Stimulated activated CD4-positive, alpha-beta T cell treated with anti-CD3 and anti-CD28 coated beads, Interleukin-15, amount 100 ng/mL, for 48 hours (primary cell): Measurements from ENCODE around the gene MRPS23.
A peak's percentile ranks its signal among the peaks of the same experiment; 100 is the strongest.

Source experiments
- DNase-seq, 2 donors: peaks; one replicate each; pipeline ENCODE4 v3.0.0-alpha.2; 2020; ENCODE audit warnings: low read depth in 2 of 2

Gene MRPS23

DNA sequence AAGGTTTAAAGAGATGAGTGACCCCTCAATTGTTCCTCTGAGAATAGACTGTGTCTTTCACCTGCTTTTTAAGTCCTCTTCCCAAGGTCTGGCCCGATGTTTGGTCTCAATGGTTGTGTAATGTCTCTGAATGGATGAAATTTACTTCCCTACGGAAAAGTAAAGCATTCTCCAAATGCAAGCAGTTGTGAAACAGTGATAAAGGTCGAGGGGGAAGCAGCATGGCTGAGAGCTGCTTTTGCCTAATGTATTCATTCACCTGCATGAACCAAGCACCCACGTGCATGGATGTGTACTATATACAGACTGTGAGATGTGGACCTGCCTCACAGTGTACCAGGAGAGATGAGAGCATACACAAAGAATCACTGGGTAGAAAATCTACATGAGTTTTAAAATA, 11.4 kb downstream of the MRPS23 start:
- DNase-seq = no peak

DNA sequence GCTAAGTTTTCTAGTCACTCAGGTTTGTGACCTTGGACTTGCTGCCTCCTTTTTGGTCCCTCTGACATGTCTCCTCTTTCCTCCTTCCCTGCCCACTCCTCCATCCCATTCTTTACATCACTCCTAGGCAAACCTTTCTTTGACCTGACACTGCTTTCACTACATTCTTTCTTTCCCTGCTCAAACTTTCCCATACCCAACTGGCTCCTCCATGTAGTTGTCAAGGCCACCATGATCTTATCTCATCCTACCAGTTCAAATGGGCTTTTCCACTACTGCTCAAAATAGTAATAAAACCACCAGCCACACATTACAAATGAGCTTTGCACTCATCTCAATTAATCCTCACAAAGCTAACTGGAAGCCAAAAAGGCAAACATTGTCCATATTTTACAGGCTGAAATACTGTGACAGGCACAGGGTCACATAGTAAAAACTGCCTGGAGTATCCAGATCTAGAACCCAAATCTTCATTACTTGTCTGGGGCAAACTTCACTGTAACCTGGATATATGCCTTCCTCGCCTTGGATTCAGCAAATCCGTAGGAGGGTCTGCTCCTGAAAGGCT, 14.4 kb downstream of the MRPS23 start:
- no peak for DNase-seq

DNA sequence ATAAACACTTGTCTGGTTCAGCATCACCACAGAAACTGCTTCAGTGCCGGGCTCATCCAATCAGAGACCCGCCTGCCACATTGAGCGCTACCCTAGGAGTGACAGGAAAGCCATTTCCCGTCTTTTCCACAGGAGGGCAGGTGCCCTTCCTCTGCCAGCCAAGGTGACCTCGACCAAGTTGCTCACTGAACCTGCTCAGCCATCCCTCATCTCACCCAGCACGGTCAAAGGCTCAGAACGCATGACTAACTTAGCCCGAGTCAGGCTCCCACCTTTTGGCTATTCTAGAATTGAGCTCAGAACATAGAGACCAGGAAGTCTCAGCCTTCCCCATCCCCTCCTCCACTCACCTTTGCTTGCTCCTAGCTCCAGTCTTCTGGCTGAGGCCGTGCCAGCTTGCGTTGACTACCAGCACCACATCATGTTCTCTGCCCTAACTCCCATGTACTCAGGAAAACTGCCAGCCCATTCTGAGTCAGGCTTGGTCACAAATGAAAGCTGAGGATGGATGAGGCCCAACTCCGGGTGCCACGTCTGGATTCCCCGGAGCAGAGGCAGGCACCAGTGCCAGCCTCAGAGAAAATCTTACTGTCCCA, 15.6 kb downstream of the MRPS23 start:
- DNase-seq = no peak

DNA sequence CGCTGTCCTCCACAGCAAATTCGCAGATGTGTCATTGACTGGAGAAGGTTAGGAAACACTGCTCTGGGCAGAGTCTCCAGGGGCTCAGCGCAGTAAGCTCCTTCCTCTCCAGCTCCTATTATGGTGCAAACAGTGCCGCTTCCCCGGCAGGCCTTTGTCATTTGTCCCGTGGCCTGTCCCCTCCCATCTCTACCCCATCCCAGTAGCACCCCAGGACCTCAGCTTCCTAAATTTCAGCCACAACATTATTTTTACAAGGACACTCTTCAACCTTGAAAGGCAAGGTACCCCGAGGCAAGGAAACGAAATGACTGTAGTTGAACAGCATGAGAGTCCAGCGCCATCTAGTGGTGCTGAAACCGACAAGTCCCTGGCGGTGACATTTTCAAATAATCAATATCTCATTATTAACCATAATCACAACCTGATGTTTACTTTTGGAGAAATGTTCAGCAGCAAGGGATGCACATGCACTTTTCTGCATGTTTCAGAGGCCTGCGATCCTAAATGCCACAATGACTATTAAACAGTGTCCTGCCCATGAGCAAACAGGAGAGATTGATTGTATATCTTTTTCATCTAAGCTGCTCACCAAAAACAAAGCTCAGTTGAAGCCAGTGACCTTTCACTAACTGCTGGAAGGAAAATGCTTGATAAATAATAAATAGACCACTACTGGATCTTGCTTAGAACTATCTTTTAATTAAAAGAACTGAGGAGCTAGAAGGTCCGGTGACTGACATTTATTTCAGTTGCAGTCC, 16.5 kb downstream of the MRPS23 start:
- DNase-seq = peak; percentile 33 to 65

DNA sequence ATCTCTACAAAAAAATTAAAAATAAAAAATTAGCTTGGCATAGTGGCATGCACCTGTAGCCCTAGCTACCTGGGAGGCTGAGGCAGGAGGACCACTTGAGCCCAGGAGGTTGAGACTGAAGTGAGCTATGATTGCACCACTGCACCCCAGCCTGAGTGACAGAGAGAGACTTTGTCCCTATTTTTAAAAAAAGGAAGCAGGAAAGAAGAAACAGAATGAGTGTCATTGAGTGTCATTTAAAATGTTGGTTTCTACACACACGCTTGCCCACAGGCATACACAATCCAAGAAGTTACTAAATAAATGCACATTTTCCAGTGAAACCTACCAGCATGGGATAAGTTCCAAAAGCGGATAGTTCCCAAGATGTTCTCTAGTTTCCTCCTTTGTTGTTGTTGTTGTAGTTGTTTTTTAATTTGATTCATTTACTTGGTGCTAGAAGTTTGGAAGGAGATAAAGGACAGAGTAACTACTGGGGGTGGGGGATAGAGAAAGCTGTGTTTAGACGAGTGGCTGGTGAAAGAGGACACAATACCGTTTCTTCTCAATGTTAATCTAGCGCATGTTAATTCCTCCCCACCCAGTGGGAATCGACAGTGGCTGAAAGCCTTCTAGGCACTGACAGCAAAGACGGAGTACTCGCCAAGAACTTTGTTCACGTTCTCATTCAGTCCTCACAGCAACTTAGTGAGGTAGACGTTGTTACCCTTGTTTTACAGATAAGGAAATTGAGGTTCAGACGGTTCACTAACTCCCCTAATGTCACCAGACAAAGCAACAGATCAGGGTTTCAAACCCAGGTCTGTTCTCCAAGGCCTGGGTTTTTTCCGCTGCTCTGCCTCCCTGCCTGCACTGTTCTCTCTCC, 17.3 kb downstream of the MRPS23 start:
- DNase-seq = no peak

DNA sequence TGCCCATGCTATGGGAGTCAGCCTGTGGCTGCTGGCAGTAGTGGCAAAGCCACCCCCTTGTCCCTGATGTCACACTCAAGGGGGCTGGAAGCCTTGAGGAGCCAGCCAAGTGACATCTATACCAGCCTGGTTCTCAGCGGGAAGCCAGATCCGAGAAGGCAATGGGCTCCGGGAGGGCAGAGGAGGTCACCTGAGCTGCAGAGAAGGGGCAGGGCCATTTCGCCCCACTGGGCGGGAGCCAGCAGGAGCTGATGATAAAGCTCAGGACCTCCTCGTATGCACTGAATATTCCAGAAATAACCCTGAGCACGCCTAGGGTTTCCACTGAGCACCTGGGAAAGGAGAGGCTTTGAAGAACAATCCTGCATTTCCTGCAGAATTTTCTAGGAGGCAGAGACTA, 19.0 kb downstream of the MRPS23 start:
- DNase-seq = no peak

DNA sequence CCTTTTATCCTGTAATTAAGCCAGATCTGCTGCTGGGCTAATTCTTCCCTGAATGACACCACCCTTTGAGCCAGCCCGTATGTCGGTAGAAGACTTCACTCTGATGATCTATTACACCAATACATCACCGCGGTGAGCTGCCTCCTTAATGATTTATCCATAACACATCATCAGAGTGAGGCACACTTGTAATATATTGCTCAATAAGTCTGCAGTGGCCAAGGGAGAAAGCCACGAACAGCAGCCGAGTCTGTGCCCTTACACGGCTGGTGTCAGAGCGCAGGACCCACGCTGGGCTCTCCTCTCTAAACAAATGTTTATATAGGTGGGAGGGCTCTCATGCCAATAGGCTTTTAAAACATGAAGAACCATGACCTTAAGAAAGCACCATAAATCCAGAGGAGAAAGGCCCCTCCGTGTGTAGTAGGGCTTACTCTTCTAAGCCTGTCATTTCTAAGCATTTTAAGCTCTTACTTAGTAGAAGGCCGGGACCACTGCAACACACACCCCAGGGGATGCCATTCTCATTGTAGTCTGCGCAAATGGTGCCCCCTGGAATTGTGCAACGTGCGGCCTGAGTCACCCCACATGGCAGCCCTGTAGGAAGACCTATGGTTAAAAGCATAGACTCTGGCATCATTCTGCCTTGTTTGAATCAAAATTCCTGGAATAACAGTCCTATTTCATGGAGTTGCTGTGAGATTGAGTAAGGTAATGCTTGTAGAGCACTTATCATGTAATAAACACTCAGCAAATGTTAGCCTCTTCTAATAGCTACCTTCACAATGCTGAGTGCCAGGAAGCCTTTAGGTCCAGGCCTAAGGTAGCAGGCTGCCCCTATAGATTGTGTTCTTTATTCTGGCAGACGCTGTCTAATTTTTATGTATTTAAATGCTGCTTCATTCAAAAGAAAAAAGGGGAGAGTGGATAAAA, 26.1 kb downstream of the MRPS23 start:
- DNase-seq = no peak

DNA sequence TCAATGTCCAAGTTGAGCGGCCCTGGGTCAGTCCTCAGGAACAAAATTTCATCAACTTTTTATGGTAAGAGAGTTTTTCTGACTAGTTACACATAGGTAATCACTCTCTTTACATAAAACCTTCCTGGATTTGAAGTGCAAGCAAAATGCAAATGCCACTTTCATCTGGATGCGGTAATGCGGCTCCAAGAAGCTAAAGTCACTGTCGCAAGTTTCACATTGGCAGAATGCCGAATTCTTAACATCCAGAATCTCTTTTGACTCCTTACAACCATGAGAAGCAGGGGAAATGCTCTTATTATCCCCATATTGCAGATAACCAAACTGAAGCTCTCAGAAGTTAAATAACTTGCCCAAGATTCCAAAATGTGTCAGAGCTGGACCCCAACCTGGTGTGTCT, 30.0 kb downstream of the MRPS23 start:
- no peak for DNase-seq

DNA sequence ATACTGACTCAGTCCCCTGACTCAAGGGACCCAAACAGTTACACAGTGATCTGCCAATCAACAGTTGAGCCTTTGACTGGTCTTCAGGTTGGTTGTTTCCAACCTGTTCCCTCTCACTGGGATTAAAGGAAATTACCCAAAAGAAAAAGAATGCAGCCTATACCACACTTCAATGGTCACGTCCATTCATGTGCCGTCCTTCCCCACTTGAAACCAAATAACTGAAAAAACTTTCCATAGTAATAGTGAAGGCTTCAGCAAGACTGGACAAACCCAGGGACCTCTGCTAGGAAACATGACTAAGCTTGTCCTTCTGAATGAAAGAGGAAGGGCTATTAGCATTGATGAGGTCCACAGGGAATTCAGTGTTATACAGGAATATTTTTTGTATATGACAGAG, 30.6 kb downstream of the MRPS23 start:
- no peak for DNase-seq

DNA sequence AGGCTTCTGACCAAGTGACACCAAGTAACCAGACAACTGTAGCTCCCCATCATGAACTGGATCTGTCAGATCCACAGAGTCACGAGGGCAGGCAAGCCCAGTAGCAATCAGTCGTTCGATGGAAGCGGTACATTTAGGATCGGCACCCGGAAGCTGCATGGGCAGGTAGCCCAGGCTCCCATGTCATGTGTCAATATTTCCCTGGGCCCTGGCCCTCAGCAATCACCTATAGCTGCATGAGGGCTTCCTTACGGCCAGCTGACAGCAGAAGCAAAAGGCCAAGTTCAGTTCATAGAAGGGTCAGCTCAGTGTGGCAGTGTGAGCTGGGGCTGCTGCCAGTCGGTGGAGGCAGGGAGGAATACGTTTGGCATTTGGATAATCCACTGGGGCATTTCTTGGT, 31.8 kb downstream of the MRPS23 start:
- no peak for DNase-seq

DNA sequence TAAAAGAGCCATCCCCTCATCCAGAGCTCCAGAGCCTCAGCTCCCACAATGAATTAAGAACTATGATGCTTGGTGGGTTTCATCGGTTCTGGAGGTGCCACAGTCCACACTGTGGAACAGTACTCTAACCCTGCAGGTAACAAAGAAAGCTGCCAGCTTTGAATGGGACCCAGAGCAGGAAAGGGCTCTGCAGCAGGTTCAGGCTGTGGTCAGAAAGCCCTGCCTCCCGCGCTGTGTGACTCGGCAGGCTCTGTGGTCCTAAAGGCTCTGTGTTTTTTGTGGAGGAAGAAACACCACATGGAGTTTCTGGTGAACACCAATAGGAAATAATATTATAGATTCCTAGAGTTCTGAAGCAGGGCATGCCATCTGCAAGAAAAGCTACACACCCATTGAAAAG, 32.5 kb downstream of the MRPS23 start:
- no peak for DNase-seq

DNA sequence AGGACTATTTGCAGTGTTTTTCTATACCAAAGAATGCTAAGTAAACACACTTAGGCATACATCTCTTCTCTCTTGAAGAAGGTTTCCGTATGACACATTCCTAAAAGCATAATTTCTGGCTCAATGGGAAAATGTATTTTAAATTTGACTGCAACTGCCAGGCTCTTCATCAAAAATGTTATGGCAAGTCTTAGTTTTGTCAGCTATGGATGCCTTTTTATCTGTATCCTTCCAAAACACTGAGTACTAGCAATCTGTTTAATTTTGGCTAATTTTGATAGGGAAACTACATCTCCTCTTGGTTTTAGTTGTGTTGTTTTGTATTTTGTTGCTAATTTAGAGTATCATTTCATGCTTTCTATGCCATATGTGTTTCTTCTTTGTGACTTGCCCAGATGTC, 35.4 kb downstream of the MRPS23 start:
- no peak for DNase-seq

DNA sequence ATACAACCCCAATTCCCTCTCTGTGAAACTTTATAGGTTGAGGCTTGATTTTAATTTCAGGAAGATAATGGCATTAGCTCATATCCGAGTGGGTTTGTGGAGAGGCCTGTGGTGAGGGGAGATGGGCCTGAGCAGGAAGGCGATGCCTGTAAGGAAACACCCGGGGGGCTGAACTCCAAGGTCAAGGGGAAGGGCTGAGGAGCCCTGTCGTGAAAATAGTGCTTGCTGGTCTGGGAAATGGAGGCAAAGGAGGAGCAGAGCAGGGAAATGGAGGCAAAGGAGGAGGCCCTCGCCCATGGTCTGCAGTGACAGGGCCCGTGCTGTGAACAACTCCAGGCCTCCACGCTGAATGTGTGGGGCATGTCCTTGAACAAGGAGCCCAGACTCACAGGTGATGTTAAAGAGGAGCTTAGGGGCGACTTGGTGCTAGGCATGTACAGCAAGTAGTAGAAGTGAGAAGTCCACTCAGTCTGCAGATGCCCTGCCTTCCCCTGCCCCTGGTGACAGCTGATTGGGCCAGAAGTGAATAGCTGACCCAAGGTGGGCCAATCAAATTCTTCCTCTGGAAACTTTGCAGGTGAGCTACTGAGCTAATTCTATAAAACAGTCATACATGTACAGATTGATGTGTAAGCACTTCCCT, 38.1 kb downstream of the MRPS23 start:
- DNase-seq = no peak

DNA sequence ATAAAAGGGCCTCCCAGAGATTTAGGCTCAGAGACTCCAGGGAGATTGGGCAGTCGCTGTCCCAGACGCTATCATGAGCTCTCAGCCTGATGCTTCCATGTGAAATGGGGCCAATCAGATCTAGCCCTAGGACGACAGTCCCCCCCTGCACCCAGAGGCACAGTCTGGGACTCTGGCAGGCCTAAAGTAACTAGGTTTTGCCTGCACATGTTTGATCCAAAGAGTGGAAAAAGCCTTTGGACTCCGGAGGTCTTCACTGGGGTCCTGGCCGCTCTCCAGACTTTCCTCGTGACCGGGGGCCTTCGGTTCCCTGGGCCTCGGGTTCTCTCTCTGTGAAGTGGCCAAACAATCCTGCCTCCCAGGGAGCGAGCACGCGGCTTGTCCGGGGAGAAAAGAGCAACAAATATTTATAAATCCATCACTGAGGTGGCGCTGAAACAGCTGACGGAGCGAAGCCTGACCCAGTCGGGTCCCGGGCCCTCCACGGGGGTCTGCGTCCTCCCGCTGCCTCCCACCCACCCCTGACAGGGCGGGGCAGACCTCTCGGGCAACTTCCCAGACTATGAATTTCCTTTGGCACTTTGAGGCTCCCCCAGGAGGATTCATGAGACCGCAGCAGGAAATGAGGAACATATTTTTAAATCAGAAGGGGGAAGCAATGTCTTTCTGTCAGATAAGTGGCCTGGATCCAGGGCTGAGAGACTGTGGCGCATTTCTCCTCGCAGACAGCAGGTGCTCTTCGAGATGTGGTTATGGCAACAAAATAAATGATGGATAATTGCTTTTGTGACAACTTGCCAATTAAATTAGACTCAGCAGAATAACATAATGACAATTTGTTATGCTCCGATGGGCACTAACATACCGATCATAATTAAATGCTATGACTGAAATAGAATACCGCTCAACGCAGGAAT, 38.9 kb downstream of the MRPS23 start:
- no peak for DNase-seq

DNA sequence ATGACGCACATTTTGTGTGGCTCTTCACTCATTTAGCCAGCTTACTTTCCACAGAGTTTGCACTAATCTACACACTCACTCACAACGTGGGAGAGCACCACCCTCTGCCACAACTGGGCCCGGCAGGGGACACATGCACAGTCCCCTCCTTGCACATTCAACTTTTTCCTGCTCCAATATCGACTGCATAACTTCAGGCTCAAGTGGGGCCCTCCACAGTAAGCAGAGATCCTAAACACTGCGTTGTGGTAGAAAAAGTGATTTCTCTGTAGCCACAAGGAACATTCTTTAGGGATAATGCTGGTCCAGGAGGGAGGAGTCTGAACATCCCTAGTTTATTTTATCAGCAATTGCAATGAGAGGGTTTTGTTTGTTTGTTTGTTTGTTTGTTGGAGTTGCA, 40.0 kb downstream of the MRPS23 start:
- no peak for DNase-seq

DNA sequence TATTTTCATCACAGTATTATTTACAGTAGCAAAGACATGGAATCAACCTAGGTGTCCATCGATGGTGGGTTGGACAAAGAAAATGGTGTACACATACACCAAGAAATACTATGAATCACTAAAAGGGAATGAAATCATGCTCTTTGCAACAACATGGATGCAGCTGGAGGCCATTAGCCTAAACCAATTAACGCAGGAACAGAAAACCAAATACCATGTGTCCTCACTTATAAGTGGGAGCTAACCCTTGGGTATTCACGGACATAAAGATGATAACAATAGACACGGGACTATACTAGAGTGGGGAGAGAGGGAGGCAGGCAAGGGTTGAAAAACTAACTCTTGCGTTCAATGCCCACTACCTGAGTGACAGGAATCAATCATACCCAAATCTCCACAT, 41.0 kb downstream of the MRPS23 start:
- no peak for DNase-seq

DNA sequence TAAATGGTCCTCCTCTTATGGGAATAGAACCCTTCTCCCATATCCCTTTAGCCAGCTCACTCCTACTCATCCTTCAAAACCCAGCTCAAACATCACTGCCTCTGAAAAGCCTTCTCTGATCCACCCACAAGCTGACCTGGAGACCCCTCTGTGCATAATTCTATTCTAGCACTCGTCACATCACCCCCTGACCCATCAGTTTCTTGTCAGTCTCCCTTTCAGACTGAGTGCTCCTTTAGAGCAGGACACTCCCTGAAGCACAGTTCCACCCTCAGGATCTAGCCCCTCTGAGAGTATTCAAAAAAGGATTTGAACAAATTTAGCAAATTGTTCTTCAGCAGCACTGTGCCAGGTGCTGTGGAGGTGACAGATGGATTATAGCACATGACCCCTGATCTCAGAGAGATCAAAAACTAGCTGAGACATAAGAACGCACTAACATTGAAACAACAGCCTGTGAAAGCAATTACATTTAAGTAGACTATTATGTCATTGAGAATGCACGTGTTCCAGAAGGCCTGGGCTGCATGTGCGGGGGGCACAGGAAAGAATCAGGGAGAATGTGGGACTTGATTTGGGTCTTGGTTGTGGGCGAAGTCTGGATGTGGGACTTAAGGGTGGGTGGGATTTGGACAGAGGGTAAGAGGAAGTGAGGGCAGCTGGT, 43.5 kb downstream of the MRPS23 start:
- no peak for DNase-seq

DNA sequence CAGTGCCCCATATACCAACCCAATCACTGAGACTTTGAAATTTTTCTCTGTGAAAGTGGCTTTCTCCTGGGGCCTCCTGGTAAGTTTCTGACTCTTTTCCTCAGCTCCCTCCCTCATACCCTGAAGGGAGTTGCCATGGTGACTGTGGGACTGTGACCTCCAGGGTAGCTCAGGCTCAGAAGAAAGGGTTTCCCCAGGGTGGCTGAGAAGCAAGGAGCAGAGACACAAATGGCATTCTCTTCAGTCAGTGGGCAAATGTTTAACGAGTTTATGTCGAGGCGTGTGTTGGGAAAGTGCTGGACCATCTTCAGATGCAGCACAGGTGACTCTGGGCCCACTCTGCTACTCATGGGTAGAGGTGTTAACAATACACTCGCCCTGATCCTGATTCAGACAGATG, 46.8 kb downstream of the MRPS23 start:
- no peak for DNase-seq

DNA sequence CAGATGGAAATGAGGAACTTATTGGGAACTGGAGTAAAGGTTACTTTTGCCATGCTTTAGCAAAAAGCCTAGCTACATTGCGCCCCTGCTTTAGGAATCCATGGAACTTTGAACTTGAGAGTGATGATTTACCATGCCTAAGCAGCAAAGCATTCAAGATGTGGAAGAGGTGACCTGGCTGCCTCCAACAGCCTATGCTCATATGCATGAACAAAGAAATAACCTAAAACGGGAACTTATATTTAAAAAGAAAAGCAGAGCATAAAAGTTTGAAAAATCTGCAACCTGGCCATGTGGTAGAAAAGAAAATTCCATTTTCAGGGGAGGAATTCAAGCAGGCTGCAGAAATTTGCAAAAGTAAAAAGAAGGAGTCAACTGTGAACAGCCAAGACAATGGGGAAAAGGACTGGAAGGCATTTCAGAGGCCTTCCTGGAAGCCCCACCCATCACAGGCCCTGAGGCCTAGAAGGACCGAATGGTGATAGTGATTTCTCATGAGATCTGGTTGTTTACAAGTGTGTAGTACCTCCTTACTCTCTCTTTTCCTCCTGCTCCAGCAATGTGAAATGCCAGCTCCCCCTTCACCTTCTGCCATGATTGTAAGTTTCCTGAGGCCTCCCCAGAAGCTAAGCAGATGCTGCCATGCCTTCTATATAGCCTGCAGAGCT, 48.7 kb downstream of the MRPS23 start:
- no peak for DNase-seq
